Fibroblast of gingiva (primary cell): ENCODE results near the gene OR5T3.
"Not testable (repeated sequence)": the region's sequence is repeated elsewhere in the genome, so short reads cannot be mapped to it uniquely, and the experiment has no call there.

Experiments
- DNase-seq: peaks from one replicate; pipeline ENCODE4 v3.0.0-alpha.2; 2011; ENCODE audit warnings: low read depth

OR5T3 gene

GRCh38 chr11:56251954-56252353 lies at the start of gene OR5T3:
Gene OR5T3 (plus strand): TSS chr11:56252254. CDS start chr11:56252254, 0 bp downstream.
- no peak for DNase-seq

GRCh38 chr11:56207790-56208189 lies 44.3 kb upstream of the OR5T3 start:
- no peak for DNase-seq

- no peak for DNase-seq
Measured at GRCh38 chr11:56214537-56214936, 37.5 kb upstream of the OR5T3 start.

GRCh38 chr11:56219735-56220134 lies 32.3 kb upstream of the OR5T3 start:
- DNase-seq: not testable (repeated sequence)

GRCh38 chr11:56234155-56234554 lies 17.9 kb upstream of the OR5T3 start, which contains the start of gene OR5T2:
Gene OR5T2 (minus strand): TSS chr11:56234255. CDS start chr11:56233062, 1,193 bp downstream.
- no peak for DNase-seq

- no peak for DNase-seq
Measured at GRCh38 chr11:56271092-56271491, 19.0 kb downstream of the OR5T3 start.

- DNase-seq: no peak
Measured at GRCh38 chr11:56273854-56274253, 21.8 kb downstream of the OR5T3 start, which contains the start of gene OR5T1. Gene OR5T1 (plus strand): TSS chr11:56274154. CDS start chr11:56275639, 1,485 bp downstream.

- DNase-seq: no peak
Measured at GRCh38 chr11:56292154-56292553, 40.1 kb downstream of the OR5T3 start, which contains the start of gene OR8H1. Gene OR8H1 (minus strand): TSS chr11:56292254. CDS start chr11:56291062, 1,192 bp downstream.

GRCh38 chr11:56296898-56297297 lies 44.8 kb downstream of the OR5T3 start:
- DNase-seq: no peak
